GM12878 (cell line): Measurements from ENCODE around the gene RCBTB2. TPM values are rescaled to one million over a fixed set of nuclear protein-coding genes. Genes with fewer than 3 reads are reported as not detected.

ENCODE experiments used
- ATAC-seq: fragments of 200-7000 bp; cut with Tn5 transposase; 3 replicates; pipeline ENCODE4 v1.9.1; 2020; ENCODE audit warnings: mild to moderate bottlenecking, moderate library complexity
- BruUV-seq: library from RNA; stranded (reverse); fragments of 400-500 nt; replicated peaks from 2 replicates; lab custom pipeline; 2021; lab: Mats Ljungman, UMichigan
- CTCF ChIA-PET: fragments of 300-600 bp; sonication (Branson Sonifier 250); formaldehyde crosslinking; extraction: SDS; loops from one replicate; lab custom pipeline; 2021; ENCODE audit warnings: inconsistent platforms; lab: Yijun Ruan, JAX
- POLR2A ChIA-PET: fragments of 350-600 bp; formaldehyde crosslinking; extraction: SDS; loops from one replicate; lab custom pipeline; 2021; ENCODE audit warnings: inconsistent platforms; lab: Charles Lee
- RAD21 ChIA-PET: fragments of 300-600 bp; sonication (Branson Sonifier 250); formaldehyde crosslinking; loops from one replicate; lab custom pipeline; 2023; ENCODE audit warnings: antibody characterized with exemption; ENCODE audit not compliant: unreplicated experiment; lab: Charles Lee
- SMC1A ChIA-PET: fragments of 300-600 bp; sonication (Branson Sonifier 250); formaldehyde crosslinking; loops from one replicate; lab custom pipeline; 2023; ENCODE audit not compliant: unreplicated experiment, uncharacterized antibody; lab: Charles Lee
- DNase-seq: peaks from one replicate; pipeline ENCODE4 v3.0.0-alpha.2; 2011; ENCODE audit warnings: low read depth, low spot score
- FAIRE-seq: peaks from 3 replicates; lab custom pipeline; 2011; peaks lifted over from hg19 to GRCh38; lab: Jason Lieb, UNC
- H2AFZ ChIP-seq: 2 replicates; pipeline ENCODE4 v1.6.0; 2011; ENCODE audit warnings: low read depth, low read length, control low read depth; ENCODE audit not compliant: control insufficient read depth
- H3K27ac ChIP-seq: 2 replicates; pipeline ENCODE4 v1.5.1; 2011; ENCODE audit warnings: control low read depth; ENCODE audit not compliant: control insufficient read depth, insufficient read depth
- H3K27me3 ChIP-seq, 2 experiments: replicated peaks in 1 of 2; 2 replicates each; pipeline versions ENCODE4 v1.6.0 to v1.6.1; 2011; ENCODE audit warnings: low read length in 1 of 2; ENCODE audit not compliant: control insufficient read depth in 2 of 2, insufficient read depth in 2 of 2
- H3K36me3 ChIP-seq, 2 experiments: 2 replicates each; pipeline ENCODE4 v1.5.1; 2011; ENCODE audit warnings: low read length in 1 of 2; ENCODE audit not compliant: control insufficient read depth in 2 of 2, insufficient read depth in 2 of 2
- H3K4me1 ChIP-seq: 2 replicates; pipeline ENCODE4 v1.6.1; 2011; ENCODE audit warnings: mild to moderate bottlenecking, low read length, moderate library complexity, mixed read lengths; ENCODE audit not compliant: control insufficient read depth, insufficient read depth
- H3K4me2 ChIP-seq: 2 replicates; pipeline ENCODE4 v1.6.0; 2011; ENCODE audit warnings: control low read depth; ENCODE audit not compliant: control insufficient read depth, insufficient read depth
- H3K4me3 ChIP-seq: fragments of 200-600 bp; sonication (generic); 2 replicates; pipeline ENCODE4 v1.5.1; 2016
- H3K79me2 ChIP-seq: 2 replicates; pipeline ENCODE4 v1.6.0; 2011; ENCODE audit warnings: low read length; ENCODE audit not compliant: control insufficient read depth, insufficient read depth
- H3K9ac ChIP-seq: 2 replicates; pipeline ENCODE4 v1.8.0; 2011; ENCODE audit warnings: low read length, control low read depth, mixed read lengths; ENCODE audit not compliant: control insufficient read depth, insufficient read depth
- H3K9me3 ChIP-seq: replicated peaks from 3 replicates; pipeline ENCODE4 v1.5.1; 2011; ENCODE audit warnings: mild to moderate bottlenecking, low read length; ENCODE audit not compliant: control insufficient read depth, insufficient read depth
- H4K20me1 ChIP-seq: 2 replicates; pipeline ENCODE4 v1.6.0; 2011; ENCODE audit not compliant: control insufficient read depth, insufficient read depth
- ETV6 ChIP-seq, 2 experiments: fragments of 450-650 bp in 1 of 2; IDR thresholded peaks in 1 of 2; conservative IDR thresholded peaks in 1 of 2; 2 replicates each; pipeline ENCODE4 v1.6.1; 2014; ENCODE audit warnings: antibody characterized with exemption in 1 of 2, borderline replicate concordance in 1 of 2, low read depth in 1 of 2, mild to moderate bottlenecking in 1 of 2, moderate library complexity in 1 of 2
- EZH2 ChIP-seq: IDR thresholded peaks from 2 replicates; pipeline ENCODE4 v1.6.1; 2012; ENCODE audit warnings: low read depth, mild to moderate bottlenecking, control low read depth, inconsistent platforms, low read length, borderline replicate concordance; ENCODE audit not compliant: control insufficient read depth
- PBX3 ChIP-seq: IDR thresholded peaks from 2 replicates; pipeline ENCODE4 v1.6.1; 2011; ENCODE audit warnings: mild to moderate bottlenecking, low read depth, low read length, moderate library complexity; ENCODE audit not compliant: insufficient replicate concordance
- PML ChIP-seq: IDR thresholded peaks from 2 replicates; pipeline ENCODE4 v1.6.1; 2012; ENCODE audit warnings: low read length, inconsistent platforms
- USF1 ChIP-seq: IDR thresholded peaks from 2 replicates; pipeline ENCODE4 v1.6.1; 2011; ENCODE audit warnings: borderline replicate concordance, low read depth, mild to moderate bottlenecking, moderate library complexity, mixed read lengths, low read length; ENCODE audit not compliant: insufficient read depth; ENCODE audit errors: extremely low read length
- ZNF622 ChIP-seq: fragments of 450-650 bp; IDR thresholded peaks from 2 replicates; pipeline ENCODE4 v1.6.1; 2017; ENCODE audit warnings: mild to moderate bottlenecking, inconsistent platforms
- WGBS: methylation state at CpG from one replicate; pipeline ENCODE4 v1.1.6; 2016; ENCODE audit warnings: low lambda C conversion rate; ENCODE audit not compliant: insufficient replicate concordance, insufficient coverage; ENCODE audit errors: missing lambda C conversion rate; 5-methylcytosine and 5-hydroxymethylcytosine counted together
- in situ Hi-C: fragments of 300-500 bp; cut with MboI; formaldehyde crosslinking; loops from 9 replicates; pipeline ENCODE4 v1.14.3; 2018; ENCODE audit warnings: mixed read lengths
- intact Hi-C: fragments of 100-400 bp; cut with micrococcal nuclease; formaldehyde crosslinking; loops from one replicate; pipeline ENCODE4 v1.14.2; 2022; ENCODE audit not compliant: unreplicated experiment
- polyA plus RNA-seq, 11 experiments: library from polyadenylated mRNA; depleted of rRNA in 4 of 11; unstranded in 6 of 11; stranded (reverse) in 5 of 11; fragments of >200 nt; fragmentation: Nextera tagmentation in 4 of 11; fragmentation: Illumina TruSeq in 1 of 11; extraction: Ambion mirVana in 4 of 11; extraction: Trizol in 1 of 11; gene quantifications; 1 replicate in 1 of 11; 2 replicates in 10 of 11; pipeline versions ENCODE4 v1.2.1 to v1.2.3, GENCODE V29; 2011 to 2016; ENCODE audit warnings: inconsistent platforms in 2 of 11, missing spikeins in 2 of 11, low read depth in 1 of 11
- total RNA-seq, 4 experiments: library from RNA; depleted of rRNA in 3 of 4; stranded (reverse); fragments of >200 nt in 3 of 4; fragmentation: Illumina TruSeq in 1 of 4; extraction: Trizol in 1 of 4; gene quantifications; 2 replicates each; pipeline versions ENCODE4 v1.2.1 to v1.2.3, GENCODE V29; 2013 to 2021
- TF ChIP-seq, protein P1 (sequence below): fragments of 450-650 bp; IDR thresholded peaks from 2 replicates; pipeline ENCODE4 v1.6.1; 2018; ENCODE audit warnings: mild to moderate bottlenecking, low read depth, moderate library complexity; ENCODE audit not compliant: partially characterized antibody

Gene RCBTB2
- total and polyA plus RNA-seq, 10 of the 15 experiments (the other 5 are each of a cell fraction or from before 2014, with no cell fraction given): 5.0 to 16.0 (median 8.5) TPM

DNA sequence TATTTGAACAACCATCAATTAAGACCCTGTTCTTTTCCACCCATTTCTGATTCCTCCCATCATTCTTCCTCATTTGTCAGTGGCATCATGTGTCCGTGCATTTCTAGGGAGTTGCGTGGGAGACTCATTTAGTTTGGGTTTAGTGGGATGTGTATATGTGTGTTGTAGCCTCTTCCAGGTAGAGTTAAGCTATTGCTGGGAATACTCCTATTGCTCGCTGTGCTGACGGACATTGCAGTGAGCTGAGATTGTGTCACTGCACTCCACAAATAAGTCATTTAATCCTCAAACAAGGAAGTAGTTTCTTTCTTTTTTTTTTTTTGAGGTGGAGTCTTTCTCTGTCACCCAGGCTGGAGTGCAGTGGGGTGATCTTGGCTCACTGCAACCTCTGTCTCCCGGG lies 42.2 kb upstream of the RCBTB2 start:
- CTCF ChIA-PET: interaction anchor here (1.8 kb wide), 1 partner anchor 241 kb away, joined by 5 read pairs; no protein-coding TSS in a partner anchor
- Histone ChIP-seq H3K4me3 (no peak overlapping the region), H3K27me3 (no peaks in the 10 kb centered on the region), H3K9me3 (peaks cover 2% of the 10 kb centered on the region; the same call in 1 of the 3 replicates), H3K36me3 (no peaks in the 10 kb centered on the region), H3K9ac (no peak overlapping the region), H3K27ac (no peak overlapping the region), H3K4me2 (no peak overlapping the region), H2AFZ (no peak overlapping the region), H4K20me1 (no peaks in the 10 kb centered on the region), H3K79me2 (no peaks in the 10 kb centered on the region), H3K4me1 (peaks cover 46% of the 10 kb centered on the region)
- in situ Hi-C loops (loop anchor here (5.0 kb wide), 2 partner anchors 73 to 288 kb away; no protein-coding TSS in a partner anchor), intact Hi-C loops (loop anchor here (5.0 kb wide), 1 partner anchor 338 kb away; no protein-coding TSS in a partner anchor)
- POLR2A ChIA-PET: no interaction called here
- TF ChIP-seq ETV6 (conservative IDR thresholded peaks at IDR 0.05 in 1 of 2, IDR thresholded peaks at IDR 0.05 in 1 of 2; ENCODE audit: borderline replicate concordance in 1 of 2, low read depth in 1 of 2): no peak
- ATAC-seq (no peak), DNase-seq (no peak), FAIRE-seq (no peak)
- SMC1A ChIA-PET: interaction anchor here (1.4 to 11.7 kb wide), 2 partner anchors 13 to 41 kb away, joined by 3 to 103 read pairs; no protein-coding TSS in a partner anchor
- RAD21 ChIA-PET: interaction anchor here (0.8 to 2.3 kb wide), 2 partner anchors 13 to 44 kb away, joined by 3 to 7 read pairs; no protein-coding TSS in a partner anchor
- no TSS peak for BruUV-seq
- WGBS: 88% methylated on average over 5 of the region's 5 CpGs

DNA sequence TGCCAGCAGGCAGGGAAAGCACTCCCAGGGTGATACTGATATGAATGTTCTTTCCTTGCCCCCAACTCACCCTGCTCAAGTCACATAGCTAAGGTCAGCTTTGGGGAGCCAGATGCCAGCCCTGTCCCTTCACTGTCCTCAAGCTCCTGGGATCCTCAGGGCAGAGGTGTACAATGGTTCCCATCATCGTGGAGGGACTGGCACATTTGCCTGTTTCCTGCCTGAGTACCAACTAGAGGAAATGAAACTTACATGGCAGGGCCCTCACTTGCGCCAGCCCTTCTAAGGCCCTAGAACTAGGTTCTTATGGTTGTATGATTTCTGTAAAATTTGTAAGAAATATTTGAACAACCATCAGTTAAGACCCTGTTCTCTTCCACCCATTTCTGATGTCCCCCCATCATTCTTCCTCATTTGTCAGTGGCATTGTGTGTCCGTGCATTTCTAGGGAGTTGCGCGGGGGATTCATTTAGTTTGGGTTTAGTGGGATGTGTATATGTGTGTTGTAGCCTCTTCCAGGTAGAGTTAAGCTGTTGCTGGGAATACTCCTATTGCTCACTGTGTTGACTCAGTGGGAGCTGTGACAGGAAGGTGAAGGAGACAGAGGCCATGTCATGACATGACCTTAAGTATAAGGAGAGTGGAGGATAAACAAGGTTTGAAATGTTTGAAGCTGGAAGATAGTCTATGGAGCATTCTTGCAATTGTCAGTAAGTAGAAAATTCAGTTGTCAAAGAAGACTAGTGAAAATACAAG lies 41.3 kb upstream of the RCBTB2 start:
- Histone ChIP-seq H3K4me3 (no peak overlapping the region), H3K9me3 (peaks cover 2% of the 10 kb centered on the region; the same call in 1 of the 3 replicates), H3K36me3 (no peaks in the 10 kb centered on the region), H3K27ac (no peak overlapping the region; the same call in 1 of the 2 replicates), H3K4me2 (no peak overlapping the region), H3K4me1 (peaks cover 39% of the 10 kb centered on the region), H3K9ac (no peak overlapping the region), H2AFZ (no peak overlapping the region), H3K79me2 (no peaks in the 10 kb centered on the region), H3K27me3 (no peaks in the 10 kb centered on the region), H4K20me1 (no peaks in the 10 kb centered on the region)
- ATAC-seq (no peak), DNase-seq (no peak), FAIRE-seq (no peak)
- RAD21 ChIA-PET: no interaction called here
- in situ Hi-C loops (no loop called here), intact Hi-C loops (no loop called here)
- WGBS: 82% methylated on average over 5 of the region's 5 CpGs
- CTCF ChIA-PET: interaction anchor here (1.0 to 2.1 kb wide), 4 partner anchors 9 to 233 kb away, joined by 3 to 7 read pairs (median 4); no protein-coding TSS in a partner anchor
- SMC1A ChIA-PET: interaction anchor here (1.2 to 11.7 kb wide), 4 partner anchors 13 to 240 kb away, joined by 3 to 103 read pairs (median 4); no protein-coding TSS in a partner anchor
- POLR2A ChIA-PET: no interaction called here
- no TSS peak for BruUV-seq
- TF ChIP-seq USF1 (no peak), PML (no peak), PBX3 (no peak), EZH2 (no peak), ZNF622 (no peak)
- TF ChIP-seq, protein P1, sequence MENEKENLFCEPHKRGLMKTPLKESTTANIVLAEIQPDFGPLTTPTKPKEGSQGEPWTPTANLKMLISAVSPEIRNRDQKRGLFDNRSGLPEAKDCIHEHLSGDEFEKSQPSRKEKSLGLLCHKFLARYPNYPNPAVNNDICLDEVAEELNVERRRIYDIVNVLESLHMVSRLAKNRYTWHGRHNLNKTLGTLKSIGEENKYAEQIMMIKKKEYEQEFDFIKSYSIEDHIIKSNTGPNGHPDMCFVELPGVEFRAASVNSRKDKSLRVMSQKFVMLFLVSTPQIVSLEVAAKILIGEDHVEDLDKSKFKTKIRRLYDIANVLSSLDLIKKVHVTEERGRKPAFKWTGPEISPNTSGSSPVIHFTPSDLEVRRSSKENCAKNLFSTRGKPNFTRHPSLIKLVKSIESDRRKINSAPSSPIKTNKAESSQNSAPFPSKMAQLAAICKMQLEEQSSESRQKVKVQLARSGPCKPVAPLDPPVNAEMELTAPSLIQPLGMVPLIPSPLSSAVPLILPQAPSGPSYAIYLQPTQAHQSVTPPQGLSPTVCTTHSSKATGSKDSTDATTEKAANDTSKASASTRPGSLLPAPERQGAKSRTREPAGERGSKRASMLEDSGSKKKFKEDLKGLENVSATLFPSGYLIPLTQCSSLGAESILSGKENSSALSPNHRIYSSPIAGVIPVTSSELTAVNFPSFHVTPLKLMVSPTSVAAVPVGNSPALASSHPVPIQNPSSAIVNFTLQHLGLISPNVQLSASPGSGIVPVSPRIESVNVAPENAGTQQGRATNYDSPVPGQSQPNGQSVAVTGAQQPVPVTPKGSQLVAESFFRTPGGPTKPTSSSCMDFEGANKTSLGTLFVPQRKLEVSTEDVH: no peak
